Stimulated activated CD4-positive, alpha-beta T cell treated with anti-CD3 and anti-CD28 coated beads, TNF-alpha, amount 100 ng/mL, for 1 hour (primary cell): ENCODE results near the gene SEPTIN3.
A peak's percentile ranks its signal among the peaks of the same experiment; 100 is the strongest.

Source experiments
- DNase-seq, 3 donors: peaks; one replicate each; pipeline ENCODE4 v3.0.0-alpha.2; 2020; ENCODE audit warnings: low read depth in 3 of 3, low spot score in 1 of 3

The SEPTIN3 gene

DNA sequence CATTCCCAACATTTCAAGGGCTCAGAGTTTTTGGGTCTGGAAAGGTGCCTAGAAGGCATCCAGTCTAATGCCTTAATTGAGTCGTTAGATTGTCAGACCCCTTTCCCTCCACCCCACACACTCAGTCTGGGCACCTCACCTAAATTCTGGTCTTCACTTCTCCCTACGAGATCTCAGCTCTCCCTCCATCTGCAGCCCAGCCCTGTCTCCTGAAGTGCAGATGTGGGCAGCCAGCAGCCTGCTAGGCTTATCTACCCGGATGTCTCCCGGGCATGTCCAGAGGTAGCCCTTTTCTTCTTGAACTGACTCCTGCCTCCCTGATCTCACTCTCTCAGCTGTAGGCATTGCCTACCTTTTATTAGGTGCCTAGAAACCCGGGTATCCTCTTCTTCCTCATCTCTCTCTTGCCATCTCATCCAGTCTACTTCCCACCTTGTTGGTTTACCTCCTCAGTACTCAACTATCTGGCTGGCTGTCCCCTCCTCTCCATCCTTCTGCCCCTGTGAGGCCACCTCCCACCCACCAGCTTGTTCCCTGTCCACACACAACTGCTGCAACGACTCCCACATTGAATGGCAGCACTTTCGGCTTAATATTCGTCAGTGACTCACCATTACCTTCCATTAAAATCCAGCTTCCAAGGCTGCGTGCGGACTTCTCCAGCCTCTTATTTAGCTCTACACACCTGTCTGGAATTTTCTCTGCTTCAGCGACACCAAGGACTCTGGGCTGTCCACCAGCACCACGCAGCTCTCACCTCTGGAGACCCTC is 6.2 kb downstream of the SEPTIN3 start:
- DNase-seq = no peak

GRCh38 chr22:41976070-41976901 is 7.0 kb downstream of the SEPTIN3 start:
- DNase-seq = peak in 1 of 3 donors; percentile 33

DNA sequence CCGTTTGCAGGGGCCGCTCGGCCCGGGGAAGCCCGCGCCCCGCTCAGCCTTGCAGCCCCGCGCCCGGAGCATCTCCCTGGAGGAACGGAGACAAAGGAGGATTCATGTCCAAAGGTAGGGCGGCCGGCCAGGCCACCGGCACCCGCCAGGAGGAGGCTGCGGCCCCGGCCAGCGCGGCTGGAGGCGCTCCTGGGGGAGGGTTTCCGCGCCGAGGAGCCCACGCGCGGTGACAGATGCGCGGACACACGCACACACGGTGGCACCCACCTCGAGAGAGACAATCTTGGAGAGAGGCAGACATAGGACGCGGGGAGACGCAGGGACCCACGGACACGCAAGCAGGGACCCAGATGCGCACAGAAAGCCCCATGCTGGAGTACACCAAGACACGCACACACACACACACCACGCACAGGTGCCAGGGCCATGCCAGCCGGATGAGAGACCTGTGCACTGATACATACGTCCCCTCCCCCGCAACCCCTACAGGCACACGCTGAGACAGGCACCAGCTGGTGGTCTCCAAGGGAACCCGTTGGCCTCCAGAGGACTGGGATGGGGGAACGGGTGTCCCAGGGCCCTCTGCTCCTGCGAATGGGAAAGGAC is 7.8 kb downstream of the SEPTIN3 start:
- DNase-seq = no peak

- DNase-seq = no peak
These were observed 9.5 kb downstream of the SEPTIN3 start for GRCh38 chr22:41978732-41979131.

DNA sequence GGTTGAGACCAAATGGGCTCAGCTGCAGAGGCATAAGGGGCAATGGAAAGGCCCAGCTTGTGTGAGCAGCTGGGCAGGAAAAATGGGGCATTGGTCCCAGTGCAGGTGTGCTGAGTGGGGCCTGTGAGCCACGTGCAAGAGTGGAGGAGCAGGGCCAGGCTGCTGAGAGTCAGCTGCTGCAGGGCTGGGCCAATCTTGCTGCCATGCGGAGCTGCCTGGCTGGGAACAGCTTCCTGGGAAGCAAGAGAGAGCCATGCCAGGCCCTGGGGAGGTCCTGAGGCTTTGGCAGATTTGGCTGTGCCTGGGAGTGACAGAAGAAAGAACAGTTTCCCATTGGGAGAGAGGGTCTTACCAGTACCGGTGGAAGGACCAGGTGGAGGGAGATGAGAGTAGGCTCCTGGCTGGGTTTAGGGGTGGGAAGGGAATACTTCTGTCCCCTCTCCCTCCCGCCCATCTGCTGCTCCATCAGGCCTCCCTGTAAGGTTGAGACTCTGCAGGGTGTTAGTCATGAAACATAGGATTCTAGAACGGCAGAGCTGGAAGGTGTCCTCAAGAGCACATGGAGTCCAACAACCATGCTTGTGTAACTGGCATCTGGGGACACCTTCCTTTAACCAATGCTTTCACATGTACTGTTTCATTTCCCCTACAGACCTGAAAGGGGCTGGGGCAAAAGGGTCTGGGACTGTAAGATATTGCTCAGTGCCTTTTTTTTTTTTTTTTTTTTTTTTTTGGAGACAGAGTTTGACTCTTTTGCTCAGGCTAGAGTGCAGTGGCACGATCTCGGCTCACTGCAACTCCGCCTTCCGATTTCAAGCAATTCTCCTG is 10.4 kb downstream of the SEPTIN3 start:
- DNase-seq = no peak

- DNase-seq = no peak
These were observed 13.6 kb downstream of the SEPTIN3 start for GRCh38 chr22:41982865-41983264.

GRCh38 chr22:41983513-41984405 is 14.5 kb downstream of the SEPTIN3 start:
- DNase-seq = no peak

GRCh38 chr22:41987276-41987675 is 18.0 kb downstream of the SEPTIN3 start:
- DNase-seq = no peak

DNA sequence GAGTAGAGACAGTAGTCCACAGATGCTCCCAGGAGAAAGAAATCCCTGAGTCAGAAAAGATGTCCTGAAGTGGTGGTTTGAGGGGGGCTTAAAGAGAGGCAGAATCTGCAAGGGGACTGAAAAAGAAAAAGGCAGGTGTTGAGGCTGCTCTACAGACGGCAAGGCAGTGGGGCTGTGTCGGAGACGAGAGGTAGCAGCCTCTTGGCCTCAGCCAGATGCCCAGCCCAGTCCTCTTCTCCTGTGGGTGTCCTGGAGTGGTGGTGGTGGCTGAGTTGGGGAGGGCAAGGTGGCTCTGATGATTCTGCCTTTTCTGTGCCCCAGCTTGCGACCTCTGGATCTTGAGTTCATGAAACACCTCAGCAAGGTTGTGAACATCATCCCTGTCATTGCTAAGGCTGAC is 20.0 kb downstream of the SEPTIN3 start:
- no peak for DNase-seq

- no peak for DNase-seq
These were observed 21.9 kb downstream of the SEPTIN3 start for GRCh38 chr22:41991111-41991510.

GRCh38 chr22:41992496-41992895 is 23.3 kb downstream of the SEPTIN3 start:
- no peak for DNase-seq

DNA sequence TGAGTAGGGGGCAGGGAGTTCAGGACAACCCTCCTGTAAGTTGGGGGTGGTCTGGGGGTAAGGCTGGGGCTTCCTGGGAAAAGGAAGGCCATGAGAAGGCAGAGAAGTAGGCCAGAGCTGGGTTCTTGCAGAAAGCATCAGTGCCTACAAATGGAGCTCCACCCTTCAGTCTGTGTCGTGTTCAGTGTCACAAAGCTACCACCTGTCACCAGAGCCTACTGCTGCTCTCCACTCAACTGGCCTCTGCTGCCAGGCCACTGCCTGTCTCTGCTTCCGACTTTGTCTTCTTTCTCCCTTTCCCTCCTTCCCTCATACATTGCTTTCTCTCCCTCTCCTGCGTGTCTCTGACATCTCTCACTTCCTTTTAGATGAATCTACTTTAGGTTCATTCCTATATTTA is 26.0 kb downstream of the SEPTIN3 start:
- DNase-seq = no peak

DNA sequence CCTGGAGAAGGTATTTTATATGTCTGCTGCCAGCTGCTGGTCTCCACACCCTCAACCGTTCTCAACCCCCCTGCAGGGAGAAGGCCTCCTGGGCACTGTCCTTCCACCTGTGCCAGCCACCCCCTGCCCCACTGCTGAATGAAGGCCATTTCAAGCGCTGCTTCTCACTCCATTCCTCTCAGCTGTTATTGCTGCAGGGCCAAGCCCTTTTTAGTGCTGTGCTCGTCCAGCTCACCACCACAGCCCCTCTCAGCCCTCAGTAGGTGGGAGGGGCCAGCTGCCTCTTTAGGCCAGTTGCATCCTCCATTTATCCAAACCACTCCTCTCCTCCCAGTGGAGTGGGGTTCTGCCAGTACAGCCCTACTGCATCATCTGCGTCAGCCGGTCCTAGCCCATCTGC is 27.6 kb downstream of the SEPTIN3 start:
- no peak for DNase-seq

DNA sequence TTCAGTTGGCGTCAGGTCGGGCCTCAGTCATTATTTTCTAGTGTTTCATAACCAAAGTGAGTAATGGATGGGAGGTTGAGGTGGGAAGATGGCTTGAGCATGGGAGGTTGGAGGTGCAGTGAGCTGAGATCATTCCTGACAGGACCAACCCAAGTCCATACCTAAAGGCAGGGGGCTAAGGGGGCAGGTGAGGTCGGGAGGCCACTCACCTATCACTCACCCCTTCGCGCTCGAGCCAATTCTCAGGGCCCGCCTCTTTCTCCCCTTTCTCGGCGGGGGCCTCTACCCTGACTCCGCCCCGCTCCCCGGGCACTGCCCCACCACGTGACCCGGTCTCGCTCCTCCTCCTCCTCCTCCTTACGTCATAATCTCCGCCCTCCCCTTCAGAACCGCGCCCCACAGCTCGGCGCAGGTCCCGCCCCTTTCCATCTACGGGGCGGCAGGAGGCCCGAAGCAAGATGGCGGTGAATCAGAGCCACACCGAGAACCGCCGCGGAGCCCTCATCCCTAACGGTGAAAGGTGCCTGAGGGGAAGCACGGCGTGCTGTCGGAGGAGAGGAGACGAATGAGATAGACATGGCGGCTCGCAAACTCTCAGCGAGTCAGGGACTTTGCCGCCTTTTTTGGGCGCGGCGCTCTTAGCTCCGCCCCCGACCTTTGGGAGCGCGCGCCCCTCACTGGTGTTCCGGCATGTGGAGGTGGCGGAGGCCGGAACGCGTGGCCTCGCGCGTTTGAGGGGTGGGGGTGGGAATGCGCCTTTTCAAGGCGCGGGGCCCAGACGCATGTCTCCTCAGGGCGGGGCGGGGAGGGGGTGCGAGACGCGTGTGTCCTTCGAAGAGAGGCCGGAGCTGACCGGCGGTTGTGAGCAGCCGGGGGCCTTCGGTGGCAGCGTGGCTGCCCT is 29.4 kb downstream of the SEPTIN3 start, which contains the start of gene WBP2NL:
Gene WBP2NL (plus strand): TSS at position 428 of the 901 bp plus-strand sequence. CDS start 31 bp downstream, at position 459.
- DNase-seq = peak; percentile 79 to 85 (median 81)

DNA sequence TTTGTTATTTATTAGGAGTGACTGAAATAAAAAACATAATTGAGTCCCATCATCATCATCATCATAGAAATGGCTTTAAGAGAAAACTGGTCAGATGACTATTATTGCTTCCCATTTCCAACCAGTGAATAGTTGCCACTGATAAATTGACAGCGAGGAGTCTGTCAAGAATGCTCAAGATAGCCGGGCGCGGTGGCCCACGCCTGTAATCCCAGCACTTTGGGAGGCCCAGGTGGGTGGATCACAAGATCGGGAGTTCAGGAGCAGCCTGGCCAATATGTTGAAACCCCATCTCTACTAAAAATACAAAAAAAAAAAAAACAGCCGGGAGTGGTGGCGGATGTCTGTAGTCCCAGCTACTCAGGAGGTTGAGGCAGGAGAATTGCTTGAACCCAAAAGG is 31.2 kb downstream of the SEPTIN3 start:
- no peak for DNase-seq

DNA sequence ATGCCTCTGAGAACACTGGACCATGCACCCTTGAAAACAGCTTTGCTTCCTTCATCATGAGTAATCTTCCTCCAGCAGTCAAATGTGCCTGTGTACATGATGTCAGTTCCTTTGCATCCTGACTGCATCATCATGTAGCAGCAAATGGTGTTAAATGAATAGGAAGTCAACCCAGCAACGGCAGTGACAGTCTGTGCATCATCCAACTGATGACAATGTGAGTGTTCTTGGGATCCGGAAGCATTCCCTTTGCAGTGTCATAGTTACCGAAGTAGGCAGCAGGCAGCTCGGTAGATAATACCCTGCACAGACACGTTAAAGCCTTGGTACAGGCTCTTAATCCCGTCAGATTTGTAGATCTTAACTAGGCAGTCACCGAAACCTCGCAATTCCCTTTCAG is 31.9 kb downstream of the SEPTIN3 start:
- DNase-seq = no peak

DNA sequence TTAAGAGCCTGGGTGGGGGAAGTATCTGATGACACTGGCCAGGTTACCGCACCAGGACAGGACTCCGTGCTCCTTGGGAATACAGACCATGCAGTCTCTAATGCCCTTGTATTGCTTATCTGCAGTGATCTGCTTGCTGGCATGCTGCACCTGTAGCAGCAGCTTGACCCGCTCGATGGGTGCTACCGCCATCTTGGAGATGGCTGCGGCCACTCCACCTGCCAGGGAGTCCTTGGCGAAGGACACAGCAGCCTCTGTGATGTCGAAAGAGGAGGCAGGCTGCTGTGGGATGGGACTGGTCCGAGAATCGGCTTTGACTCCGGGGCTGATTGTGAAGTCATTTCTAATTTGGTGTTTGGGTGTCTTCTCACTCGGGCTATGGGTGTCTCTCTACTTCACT is 32.5 kb downstream of the SEPTIN3 start:
- no peak for DNase-seq

DNA sequence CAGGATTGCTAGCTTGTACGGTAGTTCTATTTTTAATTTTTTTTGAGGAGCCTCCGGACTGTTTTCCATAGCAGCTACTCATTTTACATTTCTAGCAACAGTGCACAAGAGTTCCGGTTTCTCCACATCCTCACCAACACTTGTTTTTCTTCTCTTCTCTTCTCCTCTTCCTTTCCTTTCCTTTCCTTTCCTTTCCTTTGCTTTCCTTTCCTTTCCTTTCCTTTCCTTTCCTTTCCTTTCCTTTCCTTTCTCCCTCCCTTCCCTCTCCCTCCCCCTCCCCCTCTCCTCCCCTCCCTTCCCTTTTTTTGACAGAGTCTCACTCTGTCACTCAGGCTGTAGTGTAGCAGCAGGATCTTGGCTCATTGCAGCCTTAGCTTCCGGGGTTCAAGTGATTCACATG is 38.7 kb downstream of the SEPTIN3 start:
- no peak for DNase-seq

DNA sequence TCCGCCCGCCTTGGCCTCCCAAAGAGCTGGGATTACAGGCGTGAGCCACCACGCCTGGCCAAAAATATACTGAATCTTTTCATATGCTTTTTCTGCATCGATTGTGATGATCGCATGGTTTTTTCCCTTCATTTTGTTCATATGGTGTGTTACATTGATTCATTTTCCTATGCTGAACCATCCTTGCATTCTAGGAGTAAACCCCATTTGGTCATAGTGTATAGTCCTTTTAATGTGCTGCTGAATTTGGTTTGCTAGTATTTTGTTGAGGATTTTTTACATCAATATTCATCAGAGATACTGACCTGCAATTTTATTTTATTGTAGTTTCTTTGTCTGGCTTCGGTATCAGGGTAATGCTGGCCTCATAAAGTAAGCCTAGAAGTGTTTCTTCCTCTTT is 41.5 kb downstream of the SEPTIN3 start:
- no peak for DNase-seq
